DMS53 treated with DMSO at 0.1 percent for 48 hours (cell line): Measurements from ENCODE around the gene GAB4.

ENCODE experiments used
- DNase-seq: peaks from one replicate; lab custom pipeline; 2025; ENCODE audit not compliant: unreplicated experiment; lab: John Stamatoyannopoulos, UW

The GAB4 gene

DNA sequence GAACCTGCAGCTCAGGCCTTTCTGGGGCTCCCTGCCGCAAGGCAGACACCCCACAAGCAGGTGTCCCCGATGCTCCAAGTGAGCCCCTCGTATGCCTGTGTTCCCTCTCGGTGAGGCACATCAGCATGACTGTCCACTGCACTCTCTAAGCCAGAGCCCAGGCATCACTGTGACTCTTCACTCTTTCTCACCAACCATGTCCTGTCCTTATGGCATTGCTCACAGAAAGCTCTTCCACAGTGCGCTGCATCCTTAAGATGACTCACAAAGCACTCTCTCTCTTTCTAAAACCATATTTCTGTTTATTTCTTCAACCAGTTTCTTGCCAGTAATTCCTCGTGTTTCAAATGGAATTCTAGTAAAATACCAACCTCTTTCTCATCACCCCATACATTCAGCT is 18.1 kb downstream of the GAB4 start:
- no peak for DNase-seq

GRCh38 chr22:16988257-16988656 is 19.8 kb downstream of the GAB4 start:
- no peak for DNase-seq

GRCh38 chr22:16987822-16988221 is 20.2 kb downstream of the GAB4 start:
- no peak for DNase-seq

- DNase-seq, result no peak
These were observed 32.7 kb downstream of the GAB4 start for GRCh38 chr22:16975155-16975885.

- DNase-seq, result peak; percentile 29
These were observed 33.5 kb downstream of the GAB4 start for GRCh38 chr22:16974298-16975084.

DNA sequence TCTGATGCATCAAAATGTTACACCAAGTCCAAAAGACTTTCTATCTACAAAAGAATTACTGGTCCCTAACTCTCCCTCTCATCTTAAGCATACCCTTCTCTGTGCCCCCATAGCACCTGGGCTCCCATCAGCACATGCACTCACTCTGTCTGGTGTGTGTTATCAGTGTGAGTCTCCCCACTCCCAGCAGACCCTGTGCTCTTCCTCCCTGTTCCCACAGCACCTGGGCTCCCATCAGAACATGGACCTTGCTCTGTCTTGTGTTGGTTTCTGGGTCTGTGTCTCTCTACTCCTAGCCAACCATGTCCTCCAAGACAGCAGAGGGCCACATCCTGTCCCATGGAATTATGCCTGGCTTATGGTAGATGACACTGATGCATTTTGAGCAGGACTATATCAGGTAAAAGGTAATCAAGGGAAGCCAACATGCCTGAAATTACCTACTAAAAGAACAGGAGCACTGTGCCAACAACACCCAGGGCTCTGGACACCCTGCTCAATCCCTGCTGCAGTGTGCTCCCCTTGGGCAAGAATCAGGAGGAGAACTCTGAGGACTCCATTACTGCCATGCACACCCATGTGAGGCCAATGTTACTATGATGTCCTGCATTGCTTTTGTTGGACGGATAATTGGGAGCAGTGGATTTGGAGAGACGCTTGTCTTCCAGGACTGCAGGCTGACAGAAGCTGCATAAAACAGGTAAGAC is 34.3 kb downstream of the GAB4 start:
- DNase-seq, result no peak

GRCh38 chr22:16972311-16972710 is 35.7 kb downstream of the GAB4 start:
- DNase-seq, result no peak

GRCh38 chr22:16970446-16970845 is 37.6 kb downstream of the GAB4 start:
- no peak for DNase-seq

GRCh38 chr22:16969508-16970327 is 38.3 kb downstream of the GAB4 start:
- no peak for DNase-seq

DNA sequence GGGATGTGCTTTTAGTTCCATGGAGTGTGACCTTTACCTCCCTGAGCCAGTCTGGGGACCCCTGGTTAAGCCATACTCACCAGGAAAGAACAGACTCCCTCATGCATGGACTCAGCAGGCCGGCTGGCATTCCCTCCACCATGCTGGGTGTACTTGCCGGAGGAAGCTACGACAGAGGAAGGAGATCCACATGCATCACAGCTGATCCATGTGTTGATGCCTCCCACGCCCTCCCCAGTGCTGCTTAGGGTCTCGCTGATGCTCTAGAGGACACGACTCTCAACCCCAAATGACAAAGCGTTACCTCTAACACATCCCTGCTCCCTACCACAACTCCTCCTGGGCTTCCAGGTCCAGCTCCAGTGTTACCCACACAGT is 39.8 kb downstream of the GAB4 start:
- DNase-seq, result no peak

GRCh38 chr22:16967453-16968217 is 40.4 kb downstream of the GAB4 start:
- no peak for DNase-seq

DNA sequence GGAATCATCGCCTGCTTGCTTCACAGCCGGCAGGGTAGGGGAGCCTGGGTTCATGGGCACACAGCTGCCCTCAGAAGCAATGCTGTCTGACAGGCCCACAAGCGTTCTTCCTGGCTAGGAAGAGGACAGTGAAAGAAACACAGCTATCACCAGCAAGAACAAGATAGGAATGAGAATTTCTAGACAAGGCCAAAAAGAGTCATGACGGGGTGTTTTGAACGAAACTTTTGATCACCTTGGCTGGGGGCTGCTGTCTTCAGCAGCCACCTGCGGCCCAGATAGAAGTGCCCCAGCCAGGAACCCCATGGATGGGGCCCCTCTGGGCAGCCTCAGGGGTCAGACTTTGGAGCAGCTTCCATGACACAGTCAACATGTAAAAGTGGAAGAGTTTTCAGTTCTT is 41.8 kb downstream of the GAB4 start:
- no peak for DNase-seq

- no peak for DNase-seq
These were observed 42.5 kb downstream of the GAB4 start for GRCh38 chr22:16965560-16965959.

DNA sequence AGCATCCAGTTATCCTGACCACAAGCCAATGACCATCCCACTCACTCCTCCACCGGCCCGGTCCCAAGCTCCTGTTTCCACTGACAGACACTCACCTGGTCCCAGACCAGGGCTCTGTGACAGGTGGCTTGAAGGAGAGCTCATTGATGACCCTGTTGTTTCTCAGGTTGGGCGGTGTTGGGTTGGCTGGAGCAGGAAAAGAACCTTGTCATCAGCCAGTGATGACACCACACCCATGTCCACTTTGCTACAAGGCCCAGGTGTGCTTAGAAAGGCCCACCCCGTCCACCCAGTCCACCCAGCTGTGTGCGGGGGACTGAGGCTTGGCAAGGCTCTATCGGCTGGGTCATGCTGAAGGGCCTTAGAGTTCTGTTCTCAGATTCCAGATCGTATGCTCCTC is 42.9 kb downstream of the GAB4 start:
- DNase-seq, result no peak

GRCh38 chr22:16964366-16964765 is 43.7 kb downstream of the GAB4 start:
- DNase-seq, result no peak

GRCh38 chr22:16963189-16963945 is 44.7 kb downstream of the GAB4 start:
- DNase-seq, result no peak

DNA sequence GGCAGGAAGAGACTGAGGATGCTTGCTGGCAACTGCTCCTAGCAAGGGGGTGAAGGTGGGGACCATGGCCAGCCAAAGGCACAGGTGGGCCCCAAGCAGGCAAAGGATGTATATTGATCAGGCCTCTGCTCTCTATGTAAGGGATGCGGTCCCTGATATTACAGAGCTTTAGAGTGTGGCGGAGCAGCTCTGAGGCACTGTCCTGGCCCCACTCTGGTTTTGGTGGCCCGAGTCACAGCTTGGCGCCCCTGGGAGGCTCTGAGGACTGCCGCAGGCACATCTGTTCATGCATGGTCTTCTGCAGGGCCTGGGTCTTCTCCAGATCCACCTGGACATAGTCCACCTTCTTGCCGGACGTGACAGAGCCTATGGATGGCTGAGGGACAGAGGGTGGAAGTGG is 45.5 kb downstream of the GAB4 start:
- DNase-seq, result no peak

- DNase-seq, result no peak
These were observed 46.4 kb downstream of the GAB4 start for GRCh38 chr22:16961477-16962186.

DNA sequence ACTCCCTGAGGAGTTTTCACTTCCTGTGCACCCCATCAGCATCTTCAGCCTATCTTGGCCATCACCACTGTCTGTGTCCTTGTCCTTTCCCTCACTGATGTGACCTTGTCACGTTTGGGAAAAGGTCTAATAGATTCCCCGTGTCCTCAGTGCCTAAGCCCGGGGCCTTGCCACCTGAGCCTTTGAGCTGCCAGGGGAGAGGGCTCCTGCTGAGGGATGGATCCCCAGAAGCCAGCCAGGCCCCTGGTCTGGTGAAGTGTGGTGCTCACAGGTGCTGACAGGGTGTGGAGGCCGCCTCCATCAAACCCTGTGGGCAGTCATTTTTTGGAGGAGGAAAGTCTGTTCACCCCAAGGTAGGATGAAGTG is 47.2 kb downstream of the GAB4 start:
- no peak for DNase-seq
